ENCODE results near the gene RPL37.

The RPL37 gene

DNA sequence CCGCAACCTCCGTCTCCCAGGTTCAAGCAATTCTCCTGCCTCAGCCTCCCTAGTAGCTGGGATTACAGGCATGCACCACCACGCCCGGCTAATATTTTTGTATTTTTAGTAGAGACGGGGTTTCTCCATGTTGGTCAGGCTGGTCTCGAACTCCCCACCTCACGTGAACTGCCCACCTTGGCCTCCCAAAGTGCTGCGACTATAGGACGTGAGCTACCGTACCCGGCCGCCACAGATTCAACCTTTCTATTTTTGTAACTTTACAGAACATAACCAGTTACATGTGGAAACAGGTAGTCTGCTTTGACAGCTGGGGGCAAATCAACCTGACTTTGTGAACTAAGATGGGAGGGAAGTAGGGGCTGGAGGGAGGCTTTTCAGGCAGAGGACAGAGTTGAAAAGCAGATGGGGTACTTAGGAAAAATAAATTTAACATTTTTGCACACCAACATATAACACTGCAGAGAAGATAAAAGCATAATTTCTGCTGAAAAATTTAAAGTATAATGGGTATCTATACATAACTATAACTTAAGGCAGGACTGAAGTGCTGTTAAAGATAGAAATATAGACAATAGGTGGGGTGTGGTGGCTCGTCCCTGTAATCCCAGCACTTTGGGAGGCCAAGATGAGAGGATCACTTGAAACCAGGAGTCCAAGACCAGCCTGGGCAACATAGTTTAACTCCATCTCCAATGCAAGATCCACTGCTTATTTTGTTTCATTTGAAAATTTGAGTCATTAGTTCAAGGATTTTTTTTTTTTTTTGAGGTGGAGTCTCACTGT, 5.1 kb downstream of the RPL37 start:
- WGBS, 2 donors (ENCODE audit: extremely low coverage in 2 of 2, insufficient read length in 2 of 2, insufficient replicate concordance in 1 of 2) = no CpG with 5 or more reads among the region's 13 CpGs

DNA sequence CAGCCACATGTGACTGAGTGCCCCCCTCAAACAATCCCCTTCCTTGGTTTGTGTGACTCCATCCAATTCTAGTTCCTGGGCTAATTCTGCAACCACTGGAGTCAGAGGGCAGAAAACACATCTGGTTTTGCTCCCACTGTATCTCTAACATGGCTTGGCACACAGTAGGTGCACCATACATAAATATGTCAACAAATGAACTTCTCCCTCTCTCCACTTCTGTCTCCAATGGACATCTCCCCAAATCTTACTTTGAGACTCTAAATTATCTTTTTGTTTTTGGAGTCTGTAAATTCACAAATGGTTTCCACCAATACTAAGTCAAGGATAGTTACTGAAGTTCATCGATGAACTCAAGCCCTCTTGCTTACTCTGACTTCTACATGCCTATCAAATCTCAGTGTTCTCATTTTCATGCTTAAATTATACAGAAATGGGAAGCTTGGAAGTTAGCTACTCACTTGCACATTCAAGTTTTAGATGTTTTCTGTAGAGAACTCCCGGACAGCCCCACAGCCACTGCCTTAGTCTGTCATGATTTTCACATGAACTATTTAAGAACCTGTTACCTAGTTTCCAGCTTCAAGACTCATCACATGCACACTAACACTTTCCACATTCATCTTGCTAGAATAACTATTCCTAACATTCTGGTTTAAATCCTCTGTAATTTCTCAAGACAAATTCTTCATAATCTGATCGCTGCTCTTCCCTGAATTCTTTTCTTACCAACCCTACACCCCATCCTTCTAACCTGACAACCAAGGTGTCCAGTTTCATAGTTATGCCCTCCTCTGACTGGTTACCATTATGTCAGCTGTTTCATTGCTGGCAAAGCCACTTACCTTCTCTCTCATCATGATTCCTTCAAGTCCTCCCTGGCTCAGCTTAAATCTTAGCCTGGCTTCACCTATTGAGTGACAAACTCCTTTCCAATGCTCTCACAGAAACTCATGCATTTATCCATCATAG, 6.0 kb downstream of the RPL37 start:
- H3K4ac ChIP-seq (ENCODE audit: low read length) = no peak overlapping the region
- no peak overlapping the region for H3K4me3 ChIP-seq (ENCODE audit: low read length in 2 of 2)
- H4K8ac ChIP-seq (ENCODE audit: low read depth, low read length) = no peak overlapping the region
- no peak overlapping the region for H2BK120ac ChIP-seq (ENCODE audit: low read depth, low read length)
- H2BK12ac ChIP-seq (ENCODE audit: low read length) = no peak overlapping the region
- DNase-seq (ENCODE audit: low spot score) = no peak
- WGBS, 2 donors (ENCODE audit: extremely low coverage in 2 of 2, insufficient read length in 2 of 2, insufficient replicate concordance in 1 of 2) = no CpG with 5 or more reads among the region's 3 CpGs
- H4K91ac ChIP-seq (ENCODE audit: low read depth, low read length, poor library complexity) = no peak overlapping the region
- no peak overlapping the region for H2AFZ ChIP-seq (ENCODE audit: low read length)
- H3K9ac ChIP-seq (ENCODE audit: low read depth, low read length, poor library complexity) = no peak overlapping the region
- H3K79me1 ChIP-seq (ENCODE audit: low read depth, low read length) = no peaks in the 10 kb centered on the region
- no peak overlapping the region for H3K23ac ChIP-seq (ENCODE audit: low read depth, low read length, poor library complexity)
- H3K18ac ChIP-seq (ENCODE audit: low read length) = no peak overlapping the region
- H3K4me2 ChIP-seq (ENCODE audit: insufficient read depth, low read length, poor library complexity, severe bottlenecking) = no peak overlapping the region
- H3K9me3 ChIP-seq (replicated peaks in 1 of 2; ENCODE audit: control insufficient read depth in 2 of 2, insufficient read depth in 1 of 2, low read depth in 1 of 2, low read length in 2 of 2) = peaks cover 0 to 1% of the 10 kb centered on the region in 2 donors
- H3K36me3 ChIP-seq (replicated peaks in 1 of 2; ENCODE audit: control insufficient read depth in 2 of 2, insufficient read depth in 2 of 2, low read length in 2 of 2) = peaks cover 59 to 91% of the 10 kb centered on the region in 2 donors
- H2BK5ac ChIP-seq (ENCODE audit: low read length) = no peak overlapping the region
- no peak overlapping the region for H2BK15ac ChIP-seq (ENCODE audit: low read length)
- no peak overlapping the region for H3K27ac ChIP-seq (replicated peaks; ENCODE audit: low read length)
- H3K27me3 ChIP-seq (ENCODE audit: control insufficient read depth in 3 of 3, insufficient read depth in 3 of 3, low read depth in 1 of 3, low read length in 3 of 3) = no peaks in the 10 kb centered on the region
- H2AK5ac ChIP-seq (ENCODE audit: low read depth, low read length) = no peak overlapping the region
- no peak overlapping the region for H3K14ac ChIP-seq (ENCODE audit: low read length)
- H3K4me1 ChIP-seq (ENCODE audit: control insufficient read depth in 2 of 2, insufficient read depth in 1 of 2, low read depth in 1 of 2, low read length in 2 of 2) = peaks cover 8 to 9% of the 10 kb centered on the region in 2 donors

More for the DNA sequence above, 5.1 kb downstream of the RPL37 start:
- Histone ChIP-seq H3K18ac (ENCODE audit: low read length) (no peak overlapping the region), H3K27me3 (ENCODE audit: control insufficient read depth in 3 of 3, insufficient read depth in 3 of 3, low read depth in 1 of 3, low read length in 3 of 3) (no peaks in the 10 kb centered on the region), H3K4ac (ENCODE audit: low read length) (no peak overlapping the region), H2AK5ac (ENCODE audit: low read depth, low read length) (no peak overlapping the region), H2BK5ac (ENCODE audit: low read length) (no peak overlapping the region), H3K4me3 (ENCODE audit: low read length in 2 of 2) (no peak overlapping the region), H3K4me1 (ENCODE audit: control insufficient read depth in 2 of 2, insufficient read depth in 1 of 2, low read depth in 1 of 2, low read length in 2 of 2) (peaks cover 8 to 9% of the 10 kb centered on the region in 2 donors), H2AFZ (ENCODE audit: low read length) (no peak overlapping the region), H4K91ac (ENCODE audit: low read depth, low read length, poor library complexity) (no peak overlapping the region), H3K36me3 (replicated peaks in 1 of 2; ENCODE audit: control insufficient read depth in 2 of 2, insufficient read depth in 2 of 2, low read length in 2 of 2) (peaks cover 61 to 95% of the 10 kb centered on the region in 2 donors), H2BK12ac (ENCODE audit: low read length) (no peak overlapping the region), H3K14ac (ENCODE audit: low read length) (no peak overlapping the region), H2BK120ac (ENCODE audit: low read depth, low read length) (no peak overlapping the region), H3K4me2 (ENCODE audit: insufficient read depth, low read length, poor library complexity, severe bottlenecking) (no peak overlapping the region), H2BK15ac (ENCODE audit: low read length) (no peak overlapping the region), H4K8ac (ENCODE audit: low read depth, low read length) (no peak overlapping the region), H3K23ac (ENCODE audit: low read depth, low read length, poor library complexity) (no peak overlapping the region), H3K9ac (ENCODE audit: low read depth, low read length, poor library complexity) (no peak overlapping the region), H3K27ac (replicated peaks; ENCODE audit: low read length) (no peak overlapping the region), H3K79me1 (ENCODE audit: low read depth, low read length) (no peaks in the 10 kb centered on the region), H3K9me3 (replicated peaks in 1 of 2; ENCODE audit: control insufficient read depth in 2 of 2, insufficient read depth in 1 of 2, low read depth in 1 of 2, low read length in 2 of 2) (peaks cover 0 to 1% of the 10 kb centered on the region in 2 donors)
- DNase-seq (ENCODE audit: low spot score) = no peak

DNA sequence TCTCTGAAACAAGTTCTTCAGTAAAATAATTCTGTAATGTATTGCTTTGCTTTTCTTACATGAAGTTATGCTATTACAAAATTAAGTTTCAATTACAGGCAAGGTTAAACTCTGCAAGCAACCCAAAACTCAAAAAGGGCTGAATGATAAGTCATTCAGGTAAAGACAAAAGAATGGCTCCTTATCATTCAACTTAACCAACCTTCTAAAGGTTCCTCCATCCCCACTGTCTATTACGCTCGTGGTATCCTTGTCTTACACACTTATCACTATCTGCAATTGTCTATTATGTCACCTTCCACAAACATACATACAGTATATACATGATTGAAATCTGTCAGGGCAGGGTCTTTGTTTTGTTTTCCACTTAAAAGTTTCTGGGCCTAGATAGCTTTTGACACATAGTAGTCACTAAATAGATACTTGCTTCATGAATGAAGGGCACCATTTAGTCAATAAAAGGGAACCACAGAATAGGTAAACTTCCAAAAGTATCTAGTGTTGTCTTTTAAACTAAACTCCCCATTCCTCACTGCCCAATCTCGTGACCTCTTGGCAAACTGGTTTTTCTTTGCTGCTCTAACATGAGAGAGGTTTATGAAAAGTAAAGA, 6.9 kb downstream of the RPL37 start:
- H2BK5ac ChIP-seq (ENCODE audit: low read length) = no peak overlapping the region
- H3K4ac ChIP-seq (ENCODE audit: low read length) = no peak overlapping the region
- H3K27ac ChIP-seq (replicated peaks; ENCODE audit: low read length) = no peak overlapping the region
- H3K9me3 ChIP-seq (replicated peaks in 1 of 2; ENCODE audit: control insufficient read depth in 2 of 2, insufficient read depth in 1 of 2, low read depth in 1 of 2, low read length in 2 of 2) = peaks cover 0 to 1% of the 10 kb centered on the region in 2 donors
- H4K8ac ChIP-seq (ENCODE audit: low read depth, low read length) = no peak overlapping the region
- peaks cover 2 to 4% of the 10 kb centered on the region in 2 donors for H3K4me1 ChIP-seq (ENCODE audit: control insufficient read depth in 2 of 2, insufficient read depth in 1 of 2, low read depth in 1 of 2, low read length in 2 of 2)
- no CpG with 5 or more reads among the region's 3 CpGs for WGBS, 2 donors (ENCODE audit: extremely low coverage in 2 of 2, insufficient read length in 2 of 2, insufficient replicate concordance in 1 of 2)
- no peak overlapping the region for H2BK15ac ChIP-seq (ENCODE audit: low read length)
- no peak overlapping the region for H3K14ac ChIP-seq (ENCODE audit: low read length)
- no peak overlapping the region for H4K91ac ChIP-seq (ENCODE audit: low read depth, low read length, poor library complexity)
- no peak overlapping the region for H2BK120ac ChIP-seq (ENCODE audit: low read depth, low read length)
- DNase-seq (ENCODE audit: low spot score) = no peak
- no peak overlapping the region for H2AK5ac ChIP-seq (ENCODE audit: low read depth, low read length)
- H3K4me3 ChIP-seq (ENCODE audit: low read length in 2 of 2) = no peak overlapping the region
- H3K27me3 ChIP-seq (ENCODE audit: control insufficient read depth in 3 of 3, insufficient read depth in 3 of 3, low read depth in 1 of 3, low read length in 3 of 3) = no peaks in the 10 kb centered on the region
- H2AFZ ChIP-seq (ENCODE audit: low read length) = no peak overlapping the region
- H3K18ac ChIP-seq (ENCODE audit: low read length) = no peak overlapping the region
- H3K4me2 ChIP-seq (ENCODE audit: insufficient read depth, low read length, poor library complexity, severe bottlenecking) = no peak overlapping the region
- no peak overlapping the region for H2BK12ac ChIP-seq (ENCODE audit: low read length)
- H3K36me3 ChIP-seq (replicated peaks in 1 of 2; ENCODE audit: control insufficient read depth in 2 of 2, insufficient read depth in 2 of 2, low read length in 2 of 2) = peaks cover 51 to 82% of the 10 kb centered on the region in 2 donors
- no peaks in the 10 kb centered on the region for H3K79me1 ChIP-seq (ENCODE audit: low read depth, low read length)
- no peak overlapping the region for H3K23ac ChIP-seq (ENCODE audit: low read depth, low read length, poor library complexity)
- H3K9ac ChIP-seq (ENCODE audit: low read depth, low read length, poor library complexity) = no peak overlapping the region
